Psoas muscle (tissue), 8 donors: ENCODE data around the gene RNF150. TPM values are rescaled to one million over a fixed set of nuclear protein-coding genes. Genes with fewer than 3 reads are reported as not detected.

ENCODE experiments used
- ATAC-seq, 4 donors: fragments of 200-7000 bp; cut with Tn5 transposase; one replicate each; pipeline ENCODE4 v1.9.1; 2020; ENCODE audit warnings: moderate library complexity in 3 of 4, mild to moderate bottlenecking in 2 of 4
- DNase-seq, 2 donors: peaks; one replicate each; pipeline ENCODE4 v3.0.0-alpha.2; 2020
- H3K27ac ChIP-seq: fragments of 200-600 bp; one replicate; pipeline ENCODE4 v1.8.0; 2022
- H3K27me3 ChIP-seq, 3 donors: fragments of 200-600 bp in 1 of 3; one replicate each; pipeline versions ENCODE4 v1.6.1 to v1.8.0; 2013 to 2022; ENCODE audit warnings: low read length in 2 of 3, mild to moderate bottlenecking in 2 of 3, moderate library complexity in 1 of 3; ENCODE audit not compliant: insufficient read depth in 3 of 3
- H3K36me3 ChIP-seq, 2 donors: fragments of 200-600 bp in 1 of 2; one replicate each; pipeline versions ENCODE4 v1.6.1 to v1.8.0; 2013 to 2022; ENCODE audit warnings: low read depth in 1 of 2, mild to moderate bottlenecking in 1 of 2, moderate library complexity in 1 of 2; ENCODE audit not compliant: insufficient read depth in 1 of 2
- H3K4me1 ChIP-seq: fragments of 200-600 bp; one replicate; pipeline ENCODE4 v1.8.0; 2022
- H3K4me3 ChIP-seq: fragments of 200-600 bp; one replicate; pipeline ENCODE4 v1.8.0; 2022; ENCODE audit warnings: mild to moderate bottlenecking
- H3K9me3 ChIP-seq: fragments of 200-600 bp; one replicate; pipeline ENCODE4 v1.8.0; 2022
- WGBS, 3 donors: extraction: QIAGEN DNeasy Blood & Tissue Kit; methylation state at CpG; one replicate each; pipeline versions ENCODE4 v1.1.6 to v1.1.7; 2013; 5-methylcytosine and 5-hydroxymethylcytosine counted together
- intact Hi-C, 2 donors: fragments of 100-400 bp; cut with DNase I; formaldehyde crosslinking; loops; one replicate each; pipeline versions ENCODE4 v1.11.0 to v1.14.2; 2022
- polyA plus RNA-seq, 3 donors: library from polyadenylated mRNA; stranded (reverse); fragments of 200-250 nt; gene quantifications; one replicate each; pipeline ENCODE4 v1.2.3, GENCODE V29; 2013
- total RNA-seq, 4 donors: library from RNA; stranded (reverse); fragmentation: NEBNext Ultra II Directional in 2 of 4; extraction: Animal tissue kit (Norgen Biotek cat#: 25700) in 2 of 4; gene quantifications; one replicate each; pipeline versions ENCODE4 v1.2.1 to v1.2.4, GENCODE V29; 2021 to 2023
- TF ChIP-seq, protein P1 (sequence below): fragments of 200-600 bp; IDR thresholded peaks from one replicate; pipeline ENCODE4 v1.8.0; 2022; ENCODE audit warnings: antibody characterized with exemption
- donor health status: healthy with polysubstance abuse.
- donor health status: DM: no; HTN: no; CAD: no; lungs with moderate emphysema.
- donor health status: Bipolar disorder and iron deficiency.
- donor health status: healthy.
- donor health status: DM: yes; HTN: yes; CAD: no.
- donor health status: DM: no; HTN: no; CAD: no.
- donor health status: DM: no; HTN: no; CAD: no.
- donor health status: DM: yes; HTN: yes; CAD: no.

Gene RNF150
- total and polyA plus RNA-seq, 7 donors: 0.78 to 12.6 (median 3.2) TPM

DNA sequence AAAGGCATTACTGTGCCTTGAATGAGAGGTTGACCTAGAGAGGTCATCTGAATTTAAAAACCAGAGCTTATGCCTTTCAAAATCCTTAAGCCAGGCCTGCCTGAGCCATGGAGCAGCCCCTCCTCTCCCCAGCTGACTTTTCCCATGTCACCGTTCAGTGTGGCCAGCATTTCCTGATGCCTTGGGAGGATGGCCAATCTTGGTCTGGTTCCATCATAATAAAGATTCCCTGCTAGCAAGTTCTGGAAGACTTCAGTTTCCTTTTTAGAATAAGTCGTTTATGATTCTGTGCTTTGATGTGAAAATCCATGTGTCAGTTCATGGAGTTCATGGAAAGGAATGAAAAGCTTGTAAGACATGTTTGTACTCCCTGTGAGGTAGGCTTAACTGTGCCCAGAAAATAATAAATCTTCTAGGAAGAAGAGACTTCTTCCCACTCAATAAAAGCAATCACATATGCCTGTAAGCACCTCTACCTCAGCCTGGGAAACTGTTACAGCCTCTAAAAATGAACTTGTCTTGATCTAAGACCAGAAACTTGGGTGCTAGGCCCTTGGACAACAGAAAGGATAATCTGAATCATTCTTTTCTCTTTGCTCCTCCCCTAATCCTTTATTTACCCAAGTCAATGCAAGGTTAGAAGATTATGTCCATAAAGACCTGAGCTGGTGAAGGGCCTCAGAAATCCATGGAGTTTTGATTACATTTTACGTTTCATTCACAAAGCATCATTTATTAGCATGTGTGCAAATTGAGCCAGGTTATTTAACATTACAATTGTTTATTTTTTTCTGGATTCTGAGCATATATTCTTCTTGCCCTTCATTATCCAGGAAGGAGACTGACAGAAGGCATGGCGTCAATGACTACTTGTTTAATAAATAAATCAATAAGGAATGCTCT is 293.1 kb downstream of the RNF150 start:
- intact Hi-C loops: no loop called here

DNA sequence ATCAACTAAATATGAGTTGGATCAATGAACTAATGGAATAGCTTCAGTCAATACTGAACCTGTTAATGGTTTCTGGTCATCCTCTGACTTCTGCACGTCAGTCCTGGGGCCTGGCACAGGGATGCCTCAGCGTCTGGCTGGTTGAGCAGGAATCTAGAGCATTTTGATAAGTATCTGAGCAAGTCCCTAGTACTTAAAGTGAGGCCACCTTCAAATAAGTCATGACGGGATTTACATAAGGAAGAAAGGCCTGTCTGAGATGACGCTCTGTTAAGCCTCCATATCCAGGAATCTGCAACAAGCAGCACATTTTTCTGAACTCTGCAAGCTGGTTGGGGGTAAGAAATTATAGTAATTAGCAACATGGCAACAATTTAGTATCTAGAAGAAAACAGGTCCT is 293.9 kb downstream of the RNF150 start:
- intact Hi-C loops: no loop called here
- DNase-seq: no peak
- no peaks in the 10 kb centered on the region for H3K4me1 ChIP-seq
- no peaks in the 10 kb centered on the region for H3K36me3 ChIP-seq
- H3K27ac ChIP-seq: no peak overlapping the region
- H3K27me3 ChIP-seq: no peaks in the 10 kb centered on the region
- no peak for ATAC-seq
- no peaks in the 10 kb centered on the region for H3K9me3 ChIP-seq
- 81 to 84% (median 82%) methylated on average over 4 of the region's 4 CpGs for WGBS, 3 donors
- TF ChIP-seq, protein P1, sequence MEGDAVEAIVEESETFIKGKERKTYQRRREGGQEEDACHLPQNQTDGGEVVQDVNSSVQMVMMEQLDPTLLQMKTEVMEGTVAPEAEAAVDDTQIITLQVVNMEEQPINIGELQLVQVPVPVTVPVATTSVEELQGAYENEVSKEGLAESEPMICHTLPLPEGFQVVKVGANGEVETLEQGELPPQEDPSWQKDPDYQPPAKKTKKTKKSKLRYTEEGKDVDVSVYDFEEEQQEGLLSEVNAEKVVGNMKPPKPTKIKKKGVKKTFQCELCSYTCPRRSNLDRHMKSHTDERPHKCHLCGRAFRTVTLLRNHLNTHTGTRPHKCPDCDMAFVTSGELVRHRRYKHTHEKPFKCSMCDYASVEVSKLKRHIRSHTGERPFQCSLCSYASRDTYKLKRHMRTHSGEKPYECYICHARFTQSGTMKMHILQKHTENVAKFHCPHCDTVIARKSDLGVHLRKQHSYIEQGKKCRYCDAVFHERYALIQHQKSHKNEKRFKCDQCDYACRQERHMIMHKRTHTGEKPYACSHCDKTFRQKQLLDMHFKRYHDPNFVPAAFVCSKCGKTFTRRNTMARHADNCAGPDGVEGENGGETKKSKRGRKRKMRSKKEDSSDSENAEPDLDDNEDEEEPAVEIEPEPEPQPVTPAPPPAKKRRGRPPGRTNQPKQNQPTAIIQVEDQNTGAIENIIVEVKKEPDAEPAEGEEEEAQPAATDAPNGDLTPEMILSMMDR: no peak
- no peak overlapping the region for H3K4me3 ChIP-seq

More for the DNA sequence above, 293.1 kb downstream of the RNF150 start:
- H3K27me3 ChIP-seq: no peaks in the 10 kb centered on the region
- H3K36me3 ChIP-seq: no peaks in the 10 kb centered on the region
- TF ChIP-seq, protein P1: no peak
- ATAC-seq (no peak), DNase-seq (no peak)
- no peak overlapping the region for H3K4me3 ChIP-seq
- H3K4me1 ChIP-seq: no peaks in the 10 kb centered on the region
- H3K9me3 ChIP-seq: no peaks in the 10 kb centered on the region
- H3K27ac ChIP-seq: no peak overlapping the region
- 44 to 50% (median 49%) methylated on average over 4 of the region's 4 CpGs for WGBS, 3 donors

DNA sequence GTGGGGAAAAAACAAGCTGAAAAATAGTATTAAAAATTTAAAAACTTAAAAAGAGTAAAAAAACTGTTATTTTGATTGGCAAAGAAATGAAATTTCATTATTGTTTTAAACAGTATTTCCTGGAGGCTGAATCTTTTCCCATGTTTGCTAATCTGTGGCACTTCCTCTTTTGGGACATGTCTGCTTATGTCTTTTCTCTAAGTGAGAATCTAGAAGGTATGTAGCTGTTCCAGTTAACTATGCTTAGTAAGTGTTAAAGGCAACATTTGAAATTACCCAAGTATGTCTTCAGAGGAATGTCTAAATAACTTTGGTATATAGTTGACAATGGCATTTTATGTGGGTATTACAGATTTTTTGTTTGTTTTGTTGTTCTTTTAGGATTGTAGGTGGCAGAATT is 295.5 kb downstream of the RNF150 start:
- Histone ChIP-seq H3K4me3 (no peak overlapping the region), H3K9me3 (no peaks in the 10 kb centered on the region), H3K36me3 (no peaks in the 10 kb centered on the region), H3K27me3 (no peaks in the 10 kb centered on the region), H3K27ac (no peak overlapping the region), H3K4me1 (no peaks in the 10 kb centered on the region)
- TF ChIP-seq, protein P1: no peak
- ATAC-seq (no peak), DNase-seq (no peak)
- intact Hi-C loops: no loop called here

DNA sequence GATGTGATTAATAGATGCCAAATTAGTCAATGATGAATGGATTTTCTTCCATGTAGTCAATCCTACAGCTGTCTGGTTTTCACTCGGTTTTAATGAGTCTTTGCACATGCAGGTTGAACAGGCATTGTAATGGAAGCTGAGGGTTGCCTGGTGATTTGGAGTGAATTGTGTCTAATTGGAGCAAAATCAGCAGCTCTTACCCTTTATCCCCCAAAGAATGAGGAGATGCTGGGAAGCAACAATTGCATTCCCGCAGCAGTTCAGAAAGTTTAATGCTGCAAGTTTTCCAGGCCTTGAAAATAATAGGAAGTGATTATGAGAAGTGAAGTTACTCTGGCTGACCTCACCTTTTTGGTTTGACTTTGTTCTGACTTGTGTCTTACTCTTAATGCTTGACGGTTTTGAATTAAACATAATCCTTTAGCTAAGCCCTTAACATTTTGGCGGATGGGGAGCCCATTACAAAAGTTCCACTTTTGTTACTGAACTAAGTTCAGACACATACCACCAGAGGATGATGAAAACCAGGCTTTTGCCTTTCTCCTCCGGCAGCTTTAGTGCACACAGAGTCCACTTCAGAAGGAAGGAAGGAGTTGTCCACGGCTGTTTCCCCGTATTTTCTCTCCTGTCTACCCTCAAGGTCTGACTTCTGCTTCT is 298.3 kb downstream of the RNF150 start:
- TF ChIP-seq, protein P1: no peak
- 51 to 56% (median 53%) methylated on average over 7 of the region's 7 CpGs for WGBS, 3 donors
- intact Hi-C loops: no loop called here
- DNase-seq (no peak), ATAC-seq (no peak)
- Histone ChIP-seq H3K4me1 (no peaks in the 10 kb centered on the region), H3K27me3 (no peaks in the 10 kb centered on the region), H3K36me3 (no peaks in the 10 kb centered on the region), H3K4me3 (no peak overlapping the region), H3K9me3 (no peaks in the 10 kb centered on the region), H3K27ac (no peak overlapping the region)
